NCI-H187 (cell line): ENCODE data around the gene SLC25A4.
"Not testable (repeated sequence)": the region's sequence is repeated elsewhere in the genome, so short reads cannot be mapped to it uniquely, and the experiment has no call there.

ENCODE experiments used
- DNase-seq, 2 experiments: peaks; one replicate each; lab custom pipeline; 2025; lab: John Stamatoyannopoulos, UW

Gene SLC25A4

GRCh38 chr4:185142912-185143600, at the start of gene SLC25A4:
Gene SLC25A4, plus strand, starts transcription at chr4:185143266. Its CDS starts 107 bp downstream, at chr4:185143373.
- DNase-seq: peak; percentile 43 to 44

GRCh38 chr4:185093603-185094002, 49.5 kb upstream of the SLC25A4 start:
- no peak for DNase-seq

- no peak for DNase-seq
These were observed 46.9 kb upstream of the SLC25A4 start for GRCh38 chr4:185096032-185096653.

- DNase-seq: no peak
These were observed 44.6 kb upstream of the SLC25A4 start for GRCh38 chr4:185098474-185098873.

- no peak for DNase-seq
These were observed 43.9 kb upstream of the SLC25A4 start for GRCh38 chr4:185099024-185099682.

GRCh38 chr4:185099940-185100339, 43.1 kb upstream of the SLC25A4 start:
- DNase-seq: no peak

GRCh38 chr4:185100423-185100822, 42.6 kb upstream of the SLC25A4 start:
- DNase-seq: no peak

- no peak for DNase-seq
These were observed 41.6 kb upstream of the SLC25A4 start for GRCh38 chr4:185101354-185101890.

GRCh38 chr4:185104733-185105132, 38.3 kb upstream of the SLC25A4 start:
- no peak for DNase-seq

GRCh38 chr4:185106353-185106752, 36.7 kb upstream of the SLC25A4 start:
- DNase-seq: no peak

GRCh38 chr4:185107574-185107973, 35.5 kb upstream of the SLC25A4 start:
- DNase-seq: not testable (repeated sequence)

GRCh38 chr4:185108185-185108584, 34.9 kb upstream of the SLC25A4 start:
- no peak for DNase-seq

GRCh38 chr4:185108669-185109068, 34.4 kb upstream of the SLC25A4 start:
- DNase-seq: no peak

- DNase-seq: no peak
These were observed 33.3 kb upstream of the SLC25A4 start for GRCh38 chr4:185109736-185110135.

- DNase-seq: no peak
These were observed 32.7 kb upstream of the SLC25A4 start for GRCh38 chr4:185110375-185110823.

- DNase-seq: no peak
These were observed 31.0 kb upstream of the SLC25A4 start for GRCh38 chr4:185112104-185112503.

GRCh38 chr4:185113340-185113739, 29.7 kb upstream of the SLC25A4 start:
- no peak for DNase-seq

- no peak for DNase-seq
These were observed 27.2 kb upstream of the SLC25A4 start for GRCh38 chr4:185115827-185116232.

- no peak for DNase-seq
These were observed 25.6 kb upstream of the SLC25A4 start for GRCh38 chr4:185117300-185117934.

- DNase-seq: no peak
These were observed 24.2 kb upstream of the SLC25A4 start for GRCh38 chr4:185118876-185119275.

- DNase-seq: not testable (repeated sequence)
These were observed 23.6 kb upstream of the SLC25A4 start for GRCh38 chr4:185119467-185119866.

- DNase-seq: no peak
These were observed 23.0 kb upstream of the SLC25A4 start for GRCh38 chr4:185119927-185120630.
